HG02885 (cell line): ENCODE results near the gene TMEM151B.

Experiments used
- ATAC-seq: cut with Tn5 transposase; IDR thresholded peaks from one replicate; pipeline ENCODE4 v1.9.1; 2021; ENCODE audit warnings: mild to moderate bottlenecking; ENCODE audit not compliant: unreplicated experiment, poor library complexity

TMEM151B gene

GRCh38 chr6:44262467-44263353 lies 7.5 kb upstream of the TMEM151B start:
- no peak for ATAC-seq

- ATAC-seq, result peak; percentile 17
Measured at GRCh38 chr6:44263354-44264100, 6.7 kb upstream of the TMEM151B start.

- ATAC-seq, result peak; percentile 26
Measured at GRCh38 chr6:44264154-44265006, 5.9 kb upstream of the TMEM151B start.

GRCh38 chr6:44265007-44265721 lies 5.1 kb upstream of the TMEM151B start, which contains the start of gene NFKBIE:
TSS of gene NFKBIE (minus strand) at chr6:44265551. CDS start at chr6:44265346, 205 bp downstream.
- peak; percentile 45 for ATAC-seq

GRCh38 chr6:44265722-44266233 lies 4.5 kb upstream of the TMEM151B start:
- ATAC-seq, result no peak

- peak; percentile 37 for ATAC-seq
Measured at GRCh38 chr6:44266347-44266746, 3.9 kb upstream of the TMEM151B start.

GRCh38 chr6:44267252-44267651 lies 3.0 kb upstream of the TMEM151B start:
- ATAC-seq, result no peak

- no peak for ATAC-seq
Measured at GRCh38 chr6:44268095-44268628, 2.1 kb upstream of the TMEM151B start.

- ATAC-seq, result no peak
Measured at GRCh38 chr6:44269178-44269920, 901 bp upstream of the TMEM151B start.

- no peak for ATAC-seq
Measured at GRCh38 chr6:44270526-44271405, 516 bp downstream of the TMEM151B start.

- no peak for ATAC-seq
Measured at GRCh38 chr6:44271406-44271723, 1.1 kb downstream of the TMEM151B start.

GRCh38 chr6:44271914-44272313 lies 1.7 kb downstream of the TMEM151B start:
- ATAC-seq, result no peak

- no peak for ATAC-seq
Measured at GRCh38 chr6:44272529-44272928, 2.3 kb downstream of the TMEM151B start.

GRCh38 chr6:44272999-44273566 lies 2.8 kb downstream of the TMEM151B start:
- ATAC-seq, result no peak

- ATAC-seq, result no peak
Measured at GRCh38 chr6:44273617-44274016, 3.4 kb downstream of the TMEM151B start.

GRCh38 chr6:44275271-44275748 lies 5.1 kb downstream of the TMEM151B start:
- ATAC-seq, result no peak
